Skeletal muscle tissue (tissue), 4 donors: Measurements from ENCODE around the gene LAMB4. TPM values are rescaled to one million over a fixed set of nuclear protein-coding genes. Genes with fewer than 3 reads are reported as not detected.

Experiments
- H3K27ac ChIP-seq: one replicate; pipeline ENCODE4 v1.7.0; 2013; ENCODE audit warnings: mild to moderate bottlenecking, low read depth, low read length, inconsistent platforms
- H3K27me3 ChIP-seq, 3 donors: one replicate each; pipeline ENCODE4 v1.7.0; 2013; ENCODE audit warnings: low read length in 3 of 3; ENCODE audit not compliant: control insufficient read depth in 3 of 3, insufficient read depth in 3 of 3
- H3K36me3 ChIP-seq, 3 donors: one replicate each; pipeline ENCODE4 v1.7.0; 2013; ENCODE audit warnings: low read length in 3 of 3; ENCODE audit not compliant: control insufficient read depth in 3 of 3, insufficient read depth in 3 of 3
- H3K4me1 ChIP-seq, 3 donors: one replicate each; pipeline ENCODE4 v1.7.0; 2013; ENCODE audit warnings: low read length in 3 of 3, mild to moderate bottlenecking in 3 of 3; ENCODE audit not compliant: control insufficient read depth in 3 of 3, insufficient read depth in 3 of 3
- H3K4me3 ChIP-seq, 3 donors: one replicate each; pipeline ENCODE4 v1.7.0; 2013; ENCODE audit warnings: low read length in 3 of 3
- H3K9ac ChIP-seq, 3 donors: one replicate each; pipeline ENCODE4 v1.7.0; 2013; ENCODE audit warnings: low read length in 3 of 3, mild to moderate bottlenecking in 3 of 3, moderate library complexity in 2 of 3, low read depth in 1 of 3
- H3K9me3 ChIP-seq, 3 donors: one replicate each; pipeline ENCODE4 v1.7.0; 2013; ENCODE audit warnings: low read length in 3 of 3; ENCODE audit not compliant: control insufficient read depth in 3 of 3
- total RNA-seq: library from RNA; depleted of rRNA; stranded (reverse); fragments of >200 nt; gene quantifications from one replicate; pipeline ENCODE4 v1.2.3, GENCODE V29; 2014
- donor health status: Osteomylitis.

The LAMB4 gene
- total RNA-seq, 1 donor from 2014 or later = under 0.01 TPM

- no peaks in the 10 kb centered on the region for H3K4me1 ChIP-seq
- no peaks in the 10 kb centered on the region for H3K36me3 ChIP-seq
- H3K9me3 ChIP-seq = no peaks in the 10 kb centered on the region
- no peaks in the 10 kb centered on the region for H3K27me3 ChIP-seq
- no peak overlapping the region for H3K9ac ChIP-seq
- no peak overlapping the region for H3K27ac ChIP-seq
- no peak overlapping the region for H3K4me3 ChIP-seq
Measured at GRCh38 chr7:108087778-108088177, 42.4 kb downstream of the LAMB4 start.

- no peaks in the 10 kb centered on the region for H3K36me3 ChIP-seq
- no peak overlapping the region for H3K4me3 ChIP-seq
- H3K4me1 ChIP-seq = no peaks in the 10 kb centered on the region
- H3K27ac ChIP-seq = no peak overlapping the region
- H3K9ac ChIP-seq = no peak overlapping the region
- no peaks in the 10 kb centered on the region for H3K27me3 ChIP-seq
- H3K9me3 ChIP-seq = no peaks in the 10 kb centered on the region
Measured at GRCh38 chr7:108086962-108087361, 43.2 kb downstream of the LAMB4 start.

GRCh38 chr7:108086546-108086945, 43.6 kb downstream of the LAMB4 start:
- no peak overlapping the region for H3K9ac ChIP-seq
- H3K27me3 ChIP-seq = no peaks in the 10 kb centered on the region
- no peaks in the 10 kb centered on the region for H3K4me1 ChIP-seq
- no peak overlapping the region for H3K27ac ChIP-seq
- H3K36me3 ChIP-seq = no peaks in the 10 kb centered on the region
- no peak overlapping the region for H3K4me3 ChIP-seq
- H3K9me3 ChIP-seq = no peaks in the 10 kb centered on the region

GRCh38 chr7:108083980-108084379, 46.2 kb downstream of the LAMB4 start:
- Histone ChIP-seq H3K9me3 (no peaks in the 10 kb centered on the region), H3K36me3 (no peaks in the 10 kb centered on the region), H3K4me3 (no peak overlapping the region), H3K27ac (no peak overlapping the region), H3K9ac (no peak overlapping the region), H3K27me3 (no peaks in the 10 kb centered on the region), H3K4me1 (no peaks in the 10 kb centered on the region)

- Histone ChIP-seq H3K9ac (no peak overlapping the region), H3K4me3 (no peak overlapping the region), H3K4me1 (no peaks in the 10 kb centered on the region), H3K27ac (no peak overlapping the region), H3K27me3 (no peaks in the 10 kb centered on the region), H3K9me3 (no peaks in the 10 kb centered on the region), H3K36me3 (no peaks in the 10 kb centered on the region)
Measured at GRCh38 chr7:108079648-108080591, 50.2 kb downstream of the LAMB4 start.

- H3K36me3 ChIP-seq = no peaks in the 10 kb centered on the region
- H3K27me3 ChIP-seq = no peaks in the 10 kb centered on the region
- no peak overlapping the region for H3K9ac ChIP-seq
- no peak overlapping the region for H3K4me3 ChIP-seq
- H3K4me1 ChIP-seq = no peaks in the 10 kb centered on the region
- no peaks in the 10 kb centered on the region for H3K9me3 ChIP-seq
- H3K27ac ChIP-seq = no peak overlapping the region
Measured at GRCh38 chr7:108079276-108079647, 50.9 kb downstream of the LAMB4 start.

- Histone ChIP-seq H3K27ac (no peak overlapping the region), H3K9ac (no peak overlapping the region), H3K9me3 (no peaks in the 10 kb centered on the region), H3K4me1 (no peaks in the 10 kb centered on the region), H3K36me3 (no peaks in the 10 kb centered on the region), H3K4me3 (no peak overlapping the region), H3K27me3 (no peaks in the 10 kb centered on the region)
Measured at GRCh38 chr7:108078691-108079090, 51.5 kb downstream of the LAMB4 start.

- no peak overlapping the region for H3K9ac ChIP-seq
- no peak overlapping the region for H3K27ac ChIP-seq
- no peaks in the 10 kb centered on the region for H3K36me3 ChIP-seq
- no peak overlapping the region for H3K4me3 ChIP-seq
- H3K4me1 ChIP-seq = no peaks in the 10 kb centered on the region
- H3K27me3 ChIP-seq = no peaks in the 10 kb centered on the region
- no peaks in the 10 kb centered on the region for H3K9me3 ChIP-seq
Measured at GRCh38 chr7:108078211-108078673, 51.9 kb downstream of the LAMB4 start.

GRCh38 chr7:108077709-108078108, 52.5 kb downstream of the LAMB4 start:
- H3K36me3 ChIP-seq = no peaks in the 10 kb centered on the region
- H3K27me3 ChIP-seq = no peaks in the 10 kb centered on the region
- H3K27ac ChIP-seq = no peak overlapping the region
- H3K4me3 ChIP-seq = no peak overlapping the region
- H3K9me3 ChIP-seq = no peaks in the 10 kb centered on the region
- H3K9ac ChIP-seq = no peak overlapping the region
- H3K4me1 ChIP-seq = no peaks in the 10 kb centered on the region

- Histone ChIP-seq H3K36me3 (no peaks in the 10 kb centered on the region), H3K4me3 (no peak overlapping the region), H3K27ac (no peak overlapping the region), H3K4me1 (no peaks in the 10 kb centered on the region), H3K27me3 (no peaks in the 10 kb centered on the region), H3K9ac (no peak overlapping the region), H3K9me3 (no peaks in the 10 kb centered on the region)
Measured at GRCh38 chr7:108076156-108076555, 54.0 kb downstream of the LAMB4 start.
